DND-41 (cell line): ENCODE results near the gene RAB3C.

Source experiments
- ATAC-seq: fragments of 200-7000 bp; cut with Tn5 transposase; 3 replicates; pipeline ENCODE4 v1.9.1; 2021; ENCODE audit warnings: low read depth; ENCODE audit not compliant: insufficient read depth
- DNase-seq: peaks from one replicate; pipeline ENCODE4 v3.0.0-alpha.2; 2020
- H2AFZ ChIP-seq: 2 replicates; pipeline ENCODE4 v1.6.0; 2012; ENCODE audit warnings: low read depth, low read length
- H3K27ac ChIP-seq: 2 replicates; pipeline ENCODE4 v1.5.1; 2012; ENCODE audit warnings: low read length, inconsistent platforms
- H3K27me3 ChIP-seq: fragments of 200-600 bp; sonication (generic); 2 replicates; pipeline ENCODE4 v1.6.0; 2012; ENCODE audit warnings: low read length, mild to moderate bottlenecking, inconsistent platforms; ENCODE audit not compliant: insufficient read depth, poor library complexity
- H3K36me3 ChIP-seq: 2 replicates; pipeline ENCODE4 v1.5.1; 2012; ENCODE audit warnings: low read length, inconsistent platforms; ENCODE audit not compliant: insufficient read depth
- H3K4me1 ChIP-seq: 2 replicates; pipeline ENCODE4 v1.5.1; 2012; ENCODE audit warnings: mild to moderate bottlenecking, low read length; ENCODE audit not compliant: insufficient read depth
- H3K4me2 ChIP-seq: 2 replicates; pipeline ENCODE4 v1.6.0; 2012; ENCODE audit warnings: mild to moderate bottlenecking, moderate library complexity, low read length, inconsistent platforms; ENCODE audit not compliant: insufficient read depth
- H3K4me3 ChIP-seq, 2 experiments: fragments of 200-600 bp in 1 of 2; shearing (Covaris generic) in 1 of 2; 2 replicates each; pipeline ENCODE4 v1.5.1; 2012 to 2016; ENCODE audit warnings: inconsistent platforms in 2 of 2, low read length in 2 of 2, mild to moderate bottlenecking in 2 of 2, low read depth in 1 of 2, moderate library complexity in 1 of 2
- H3K79me2 ChIP-seq: 2 replicates; pipeline ENCODE4 v1.6.0; 2012; ENCODE audit warnings: low read length, inconsistent platforms; ENCODE audit not compliant: insufficient read depth
- H3K9ac ChIP-seq: 2 replicates; pipeline ENCODE4 v1.6.0; 2012; ENCODE audit warnings: low read depth, mild to moderate bottlenecking, inconsistent platforms, low read length, moderate library complexity
- H3K9me3 ChIP-seq: 2 replicates; pipeline ENCODE4 v1.5.1; 2012; ENCODE audit warnings: low read length, moderate library complexity, mild to moderate bottlenecking, inconsistent platforms; ENCODE audit not compliant: insufficient read depth, severe bottlenecking
- H4K20me1 ChIP-seq: 2 replicates; pipeline ENCODE4 v1.6.0; 2012; ENCODE audit warnings: low read length; ENCODE audit not compliant: insufficient read depth
- CTCF ChIP-seq: IDR thresholded peaks from 2 replicates; pipeline ENCODE4 v1.5.1; 2012; ENCODE audit warnings: borderline replicate concordance, low read length, moderate library complexity, mild to moderate bottlenecking; ENCODE audit not compliant: poor library complexity, severe bottlenecking; ENCODE audit errors: extremely low read depth
- EZH2 ChIP-seq: IDR thresholded peaks from 3 replicates; pipeline ENCODE4 v1.6.1; 2012; ENCODE audit warnings: borderline replicate concordance, low read depth, mild to moderate bottlenecking, moderate library complexity, low read length, inconsistent platforms; ENCODE audit not compliant: severe bottlenecking

RAB3C gene

GRCh38 chr5:58631895-58632294 lies 49.0 kb downstream of the RAB3C start:
- no peak overlapping the region for H3K27ac ChIP-seq

GRCh38 chr5:58635416-58635815 lies 52.5 kb downstream of the RAB3C start:
- H3K9me3 ChIP-seq = no peaks in the 10 kb centered on the region
- DNase-seq = no peak
- no peak overlapping the region for H2AFZ ChIP-seq
- TF ChIP-seq CTCF = no peak
- H4K20me1 ChIP-seq = no peaks in the 10 kb centered on the region
- no peak overlapping the region for H3K27ac ChIP-seq
- ATAC-seq = no peak
- H3K9ac ChIP-seq = no peak overlapping the region
- no peaks in the 10 kb centered on the region for H3K36me3 ChIP-seq
- no peaks in the 10 kb centered on the region for H3K27me3 ChIP-seq
- H3K4me1 ChIP-seq = no peaks in the 10 kb centered on the region
- no peaks in the 10 kb centered on the region for H3K79me2 ChIP-seq
- no peak overlapping the region for H3K4me3 ChIP-seq
- no peak overlapping the region for H3K4me2 ChIP-seq

More at GRCh38 chr5:58631895-58632294, 49.0 kb downstream of the RAB3C start:
- Histone ChIP-seq H3K9me3 (no peaks in the 10 kb centered on the region), H3K79me2 (no peaks in the 10 kb centered on the region), H3K4me2 (no peak overlapping the region), H4K20me1 (no peaks in the 10 kb centered on the region), H3K27me3 (no peaks in the 10 kb centered on the region), H3K4me1 (no peaks in the 10 kb centered on the region), H2AFZ (no peak overlapping the region), H3K36me3 (no peaks in the 10 kb centered on the region), H3K9ac (no peak overlapping the region), H3K4me3 (no peak overlapping the region)
- DNase-seq (no peak), ATAC-seq (no peak)
- TF ChIP-seq CTCF (no peak), EZH2 (no peak)

- no peak overlapping the region for H2AFZ ChIP-seq
- H3K4me1 ChIP-seq = no peaks in the 10 kb centered on the region
- no peak overlapping the region for H3K4me3 ChIP-seq
- no peaks in the 10 kb centered on the region for H3K79me2 ChIP-seq
- ATAC-seq (no peak), DNase-seq (no peak)
- no peaks in the 10 kb centered on the region for H3K9me3 ChIP-seq
- H3K4me2 ChIP-seq = no peak overlapping the region
- TF ChIP-seq CTCF = no peak
- TF ChIP-seq EZH2 = no peak
- H3K27me3 ChIP-seq = no peaks in the 10 kb centered on the region
- H3K27ac ChIP-seq = no peak overlapping the region
- H4K20me1 ChIP-seq = no peaks in the 10 kb centered on the region
- no peaks in the 10 kb centered on the region for H3K36me3 ChIP-seq
- no peak overlapping the region for H3K9ac ChIP-seq
These were observed 57.1 kb downstream of the RAB3C start for GRCh38 chr5:58640011-58640410.

- no peaks in the 10 kb centered on the region for H3K79me2 ChIP-seq
- H3K9ac ChIP-seq = no peak overlapping the region
- no peaks in the 10 kb centered on the region for H3K4me1 ChIP-seq
- no peak overlapping the region for H2AFZ ChIP-seq
- H3K4me2 ChIP-seq = no peak overlapping the region
- H4K20me1 ChIP-seq = no peaks in the 10 kb centered on the region
- no peaks in the 10 kb centered on the region for H3K36me3 ChIP-seq
- TF ChIP-seq CTCF (no peak), EZH2 (no peak)
- H3K4me3 ChIP-seq = no peak overlapping the region
- H3K27me3 ChIP-seq = no peaks in the 10 kb centered on the region
- DNase-seq = no peak
- no peaks in the 10 kb centered on the region for H3K9me3 ChIP-seq
- no peak overlapping the region for H3K27ac ChIP-seq
- no peak for ATAC-seq
These were observed 58.7 kb downstream of the RAB3C start for GRCh38 chr5:58641533-58641932.
